Prostate gland (tissue), 2 donors: Measurements from ENCODE around the gene KIF1B. TPM values are rescaled to one million over a fixed set of nuclear protein-coding genes. Genes with fewer than 3 reads are reported as not detected.
"Not testable (repeated sequence)": the region's sequence is repeated elsewhere in the genome, so short reads cannot be mapped to it uniquely, and the experiment has no call there.

Experiments used
- DNase-seq: peaks from one replicate; pipeline ENCODE4 v3.0.0-alpha.2; 2019; ENCODE audit warnings: low spot score
- H3K27ac ChIP-seq, 2 donors: fragments of 200-600 bp; sonication (generic); 2 replicates each; pipeline ENCODE4 v1.5.1; 2017 to 2019
- H3K27me3 ChIP-seq: fragments of 200-600 bp; sonication (generic); replicated peaks from 2 replicates; pipeline ENCODE4 v1.5.1; 2019; ENCODE audit not compliant: insufficient read depth
- H3K36me3 ChIP-seq, 2 donors: fragments of 200-600 bp; sonication (generic); 1 replicate in 1 of 2; 2 replicates in 1 of 2; pipeline versions ENCODE4 v1.5.1 to v1.8.1; 2017 to 2019
- H3K4me1 ChIP-seq: fragments of 200-600 bp; sonication (generic); replicated peaks from 2 replicates; pipeline ENCODE4 v1.5.1; 2019
- H3K4me3 ChIP-seq, 2 donors: fragments of 200-600 bp; sonication (generic); 2 replicates each; pipeline ENCODE4 v1.5.1; 2017 to 2019
- H3K9me3 ChIP-seq: fragments of 200-600 bp; sonication (generic); 2 replicates; pipeline ENCODE4 v1.5.1; 2017
- CTCF ChIP-seq, 4 experiments: fragments of 200-600 bp in 2 of 4; fragments of 450-650 bp in 2 of 4; sonication (generic) in 2 of 4; IDR thresholded peaks; 1 replicate in 3 of 4; 2 replicates in 1 of 4; pipeline ENCODE4 v1.5.1; 2016 to 2019; ENCODE audit warnings: antibody characterized with exemption in 4 of 4, mild to moderate bottlenecking in 2 of 4, moderate library complexity in 2 of 4
- POLR2A ChIP-seq: fragments of 450-650 bp; IDR thresholded peaks from one replicate; pipeline ENCODE4 v1.6.1; 2016; ENCODE audit warnings: antibody characterized with exemption, mild to moderate bottlenecking
- POLR2AphosphoS5 ChIP-seq: sonication (generic); formaldehyde crosslinking; IDR thresholded peaks from one replicate; pipeline ENCODE4 v1.6.1; 2017; ENCODE audit warnings: antibody characterized with exemption
- WGBS: methylation state at CpG from one replicate; pipeline ENCODE4 v1.1.5; 2018; 5-methylcytosine and 5-hydroxymethylcytosine counted together
- intact Hi-C: fragments of 100-400 bp; cut with DNase I; formaldehyde crosslinking; loops from one replicate; pipeline ENCODE4 v1.14.2; 2022
- total RNA-seq, 2 donors: library from RNA; depleted of rRNA; stranded (reverse); fragments of >200 nt; gene quantifications; one replicate each; pipeline ENCODE4 v1.1.0, GENCODE V29; 2016

Gene KIF1B
- total RNA-seq, 2 donors from 2014 or later, result 31.3 to 56.8 TPM

DNA sequence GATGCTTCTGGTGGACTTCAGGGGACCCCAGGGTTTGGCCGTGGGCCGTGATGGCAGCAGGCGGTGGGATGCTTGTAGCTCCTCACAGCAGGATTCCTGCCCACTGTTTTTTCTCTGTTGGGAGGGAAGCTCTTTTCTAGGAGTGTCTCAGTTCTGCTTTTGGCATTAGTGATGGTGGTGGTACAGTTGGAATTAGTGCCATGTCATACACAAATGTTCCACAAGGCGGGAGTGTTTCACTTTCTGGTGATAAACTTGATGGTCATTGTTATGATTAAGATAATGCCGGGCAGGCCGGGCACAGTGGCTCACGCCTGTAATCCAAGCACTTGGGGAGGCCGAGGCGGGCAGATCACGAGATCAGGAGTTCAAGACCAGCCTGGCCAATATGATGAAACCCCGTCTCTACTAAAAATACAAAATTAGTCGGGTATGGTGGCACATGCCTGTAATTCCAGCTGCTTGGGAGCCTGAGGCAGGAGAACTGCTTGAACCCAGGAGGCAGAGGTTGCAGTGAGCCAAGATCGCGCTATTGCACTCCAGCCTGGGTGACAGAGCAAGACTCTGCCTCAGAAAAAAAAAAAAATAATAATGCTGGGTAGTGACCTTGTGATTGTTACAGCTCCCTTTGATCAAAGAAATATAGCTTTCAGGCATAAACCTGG, 167.1 kb downstream of the KIF1B start:
- not testable (repeated sequence) for H3K4me3 ChIP-seq, H3K9me3 ChIP-seq, H3K27me3 ChIP-seq, H3K36me3 ChIP-seq, H3K27ac ChIP-seq, H3K4me1 ChIP-seq
- peak; percentile 64 for DNase-seq
- WGBS, result 35% methylated on average over 14 of the region's 14 CpGs
- intact Hi-C loops, result loop anchor here (1.0 kb wide), 1 partner anchor 51 kb away; no protein-coding TSS in a partner anchor
- peak; percentile 49 to 89 (median 78) for TF ChIP-seq CTCF (IDR thresholded peaks at IDR 0.05)
- peak; percentile 50 for TF ChIP-seq POLR2AphosphoS5

GRCh38 chr1:10378081-10378841, 167.9 kb downstream of the KIF1B start:
- TF ChIP-seq POLR2A (no peak), POLR2AphosphoS5 (peak; percentile 12), CTCF (IDR thresholded peaks at IDR 0.05) (no peak)
- H3K4me3 ChIP-seq, result no peak overlapping the region
- intact Hi-C loops, result loop anchor here (1.0 kb wide), 1 partner anchor 50 kb away; no protein-coding TSS in a partner anchor
- DNase-seq, result no peak
- no peaks in the 10 kb centered on the region for H3K9me3 ChIP-seq
- no peaks in the 10 kb centered on the region for H3K27me3 ChIP-seq
- WGBS, result 84% methylated on average over 15 of the region's 15 CpGs
- no peak overlapping the region for H3K27ac ChIP-seq
- peaks cover 0 to 6% of the 10 kb centered on the region in 2 donors for H3K36me3 ChIP-seq
- no peaks in the 10 kb centered on the region for H3K4me1 ChIP-seq

DNA sequence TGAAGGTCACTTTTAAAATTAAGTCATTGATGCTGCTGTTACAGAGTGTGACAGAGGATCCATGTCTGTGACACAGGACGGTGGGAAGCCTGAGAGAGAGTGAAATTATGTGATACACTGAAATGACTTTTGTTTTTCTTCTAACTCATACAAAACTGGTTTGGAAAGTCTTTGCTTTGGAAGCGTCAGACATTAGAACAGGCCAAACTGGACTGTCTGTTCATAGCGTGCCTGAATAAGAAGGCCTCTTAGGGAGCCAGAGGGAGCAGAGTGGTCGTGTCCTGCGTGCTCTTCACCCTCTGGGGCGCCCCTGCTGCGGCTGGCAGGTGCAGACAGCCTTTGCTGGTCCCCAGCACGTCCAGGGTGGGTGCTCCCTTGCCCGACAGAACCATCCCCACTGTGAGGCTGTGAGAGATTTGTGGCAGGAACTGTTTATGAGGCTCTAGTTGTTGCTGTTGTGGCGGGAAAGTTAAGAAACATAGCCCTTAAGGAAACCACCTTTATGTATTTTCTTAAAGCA, 168.8 kb downstream of the KIF1B start:
- intact Hi-C loops, result no loop called here
- WGBS, result 71% methylated on average over 10 of the region's 10 CpGs
- no peaks in the 10 kb centered on the region for H3K27me3 ChIP-seq
- no peaks in the 10 kb centered on the region for H3K4me1 ChIP-seq
- H3K27ac ChIP-seq, result peak overlapping the region in 1 of 2 donors; percentile 14
- DNase-seq, result no peak
- no peaks in the 10 kb centered on the region for H3K9me3 ChIP-seq
- TF ChIP-seq POLR2AphosphoS5 (no peak), CTCF (IDR thresholded peaks at IDR 0.05) (no peak), POLR2A (no peak)
- no peak overlapping the region for H3K4me3 ChIP-seq
- H3K36me3 ChIP-seq, result peaks cover 0 to 2% of the 10 kb centered on the region in 2 donors

GRCh38 chr1:10379676-10380075, 169.3 kb downstream of the KIF1B start:
- H3K27ac ChIP-seq, result no peak overlapping the region
- peaks cover 0 to 2% of the 10 kb centered on the region in 2 donors for H3K36me3 ChIP-seq
- DNase-seq, result no peak
- 94% methylated on average over 6 of the region's 6 CpGs for WGBS
- H3K4me3 ChIP-seq, result no peak overlapping the region
- H3K9me3 ChIP-seq, result no peaks in the 10 kb centered on the region
- H3K4me1 ChIP-seq, result no peaks in the 10 kb centered on the region
- TF ChIP-seq POLR2A, result no peak
- TF ChIP-seq CTCF (IDR thresholded peaks at IDR 0.05), result no peak
- no peak for TF ChIP-seq POLR2AphosphoS5
- no peaks in the 10 kb centered on the region for H3K27me3 ChIP-seq
- intact Hi-C loops, result no loop called here
